Endodermal cell (in vitro differentiated cells): ENCODE results near the gene HOXD8. TPM values are rescaled to one million over a fixed set of nuclear protein-coding genes. Genes with fewer than 3 reads are reported as not detected.
A peak's percentile ranks its signal among the peaks of the same experiment; 100 is the strongest.

Experiments used
- DNase-seq: peaks from one replicate; pipeline ENCODE4 v3.0.0-alpha.2; 2017
- H3K27ac ChIP-seq: 2 replicates; pipeline ENCODE4 v1.5.1; 2013; ENCODE audit warnings: mild to moderate bottlenecking, low read depth, low read length, moderate library complexity
- H3K27me3 ChIP-seq: 2 replicates; pipeline ENCODE4 v1.6.1; 2013; ENCODE audit warnings: mild to moderate bottlenecking, low read length, moderate library complexity; ENCODE audit not compliant: insufficient read depth, control insufficient read depth, poor library complexity, severe bottlenecking
- H3K36me3 ChIP-seq: 2 replicates; pipeline ENCODE4 v1.7.0; 2013; ENCODE audit warnings: mild to moderate bottlenecking, low read length, moderate library complexity; ENCODE audit not compliant: control insufficient read depth, insufficient read depth
- H3K4me1 ChIP-seq: one replicate; pipeline ENCODE4 v1.7.0; 2013; ENCODE audit warnings: low read length; ENCODE audit not compliant: control insufficient read depth, insufficient read depth
- H3K4me3 ChIP-seq: 2 replicates; pipeline ENCODE4 v1.5.1; 2013; ENCODE audit warnings: mild to moderate bottlenecking, low read length, moderate library complexity
- H3K9ac ChIP-seq: 2 replicates; pipeline ENCODE4 v1.6.1; 2013; ENCODE audit warnings: mild to moderate bottlenecking, low read length, moderate library complexity; ENCODE audit not compliant: poor library complexity, severe bottlenecking; ENCODE audit errors: extremely low read depth
- H3K9me3 ChIP-seq: 2 replicates; pipeline ENCODE4 v1.6.1; 2013; ENCODE audit warnings: mild to moderate bottlenecking, low read length, moderate library complexity; ENCODE audit not compliant: control insufficient read depth
- H3K27ac Mint-ChIP-seq: 2 replicates; pipeline ENCODE4 v1.8.0; 2020; ENCODE audit warnings: mixed read lengths
- H3K27me3 Mint-ChIP-seq: 2 replicates; pipeline ENCODE4 v1.8.0; 2021; ENCODE audit warnings: mild to moderate bottlenecking, mixed read lengths; ENCODE audit not compliant: insufficient read depth
- H3K36me3 Mint-ChIP-seq: 2 replicates; pipeline ENCODE4 v1.8.0; 2020; ENCODE audit warnings: low read depth, mixed read lengths
- H3K4me1 Mint-ChIP-seq: 2 replicates; pipeline ENCODE4 v1.8.0; 2020; ENCODE audit warnings: mixed read lengths
- H3K4me3 Mint-ChIP-seq: 2 replicates; pipeline ENCODE4 v1.8.0; 2020; ENCODE audit warnings: mild to moderate bottlenecking, moderate library complexity, mixed read lengths
- H3K9me3 Mint-ChIP-seq: 2 replicates; pipeline ENCODE4 v1.8.0; 2020; ENCODE audit warnings: mild to moderate bottlenecking, mixed read lengths
- CTCF ChIP-seq: fragments of 200-600 bp; sonication (generic); conservative IDR thresholded peaks from 2 replicates; pipeline ENCODE4 v1.5.0; 2021; ENCODE audit warnings: antibody characterized with exemption, mild to moderate bottlenecking
- WGBS, 2 experiments: methylation state at CpG; one replicate each; pipeline versions ENCODE4 v1.1.5 to v1.1.7; 2013; ENCODE audit warnings: missing lambda C conversion rate in 2 of 2, mixed read lengths in 1 of 2; ENCODE audit not compliant: insufficient coverage in 1 of 2, insufficient read length in 1 of 2; 5-methylcytosine and 5-hydroxymethylcytosine counted together
- total RNA-seq, 2 donors: library from RNA; stranded (reverse); fragmentation: NEBNext Ultra II Directional in 1 of 2; extraction: Animal tissue kit (Norgen Biotek cat#: 25700) in 1 of 2; gene quantifications; 2 replicates in 1 of 2; 3 replicates in 1 of 2; pipeline ENCODE4 v1.2.1, GENCODE V29; 2021

The HOXD8 gene
- total RNA-seq, 2 donors from 2014 or later: not detected

DNA sequence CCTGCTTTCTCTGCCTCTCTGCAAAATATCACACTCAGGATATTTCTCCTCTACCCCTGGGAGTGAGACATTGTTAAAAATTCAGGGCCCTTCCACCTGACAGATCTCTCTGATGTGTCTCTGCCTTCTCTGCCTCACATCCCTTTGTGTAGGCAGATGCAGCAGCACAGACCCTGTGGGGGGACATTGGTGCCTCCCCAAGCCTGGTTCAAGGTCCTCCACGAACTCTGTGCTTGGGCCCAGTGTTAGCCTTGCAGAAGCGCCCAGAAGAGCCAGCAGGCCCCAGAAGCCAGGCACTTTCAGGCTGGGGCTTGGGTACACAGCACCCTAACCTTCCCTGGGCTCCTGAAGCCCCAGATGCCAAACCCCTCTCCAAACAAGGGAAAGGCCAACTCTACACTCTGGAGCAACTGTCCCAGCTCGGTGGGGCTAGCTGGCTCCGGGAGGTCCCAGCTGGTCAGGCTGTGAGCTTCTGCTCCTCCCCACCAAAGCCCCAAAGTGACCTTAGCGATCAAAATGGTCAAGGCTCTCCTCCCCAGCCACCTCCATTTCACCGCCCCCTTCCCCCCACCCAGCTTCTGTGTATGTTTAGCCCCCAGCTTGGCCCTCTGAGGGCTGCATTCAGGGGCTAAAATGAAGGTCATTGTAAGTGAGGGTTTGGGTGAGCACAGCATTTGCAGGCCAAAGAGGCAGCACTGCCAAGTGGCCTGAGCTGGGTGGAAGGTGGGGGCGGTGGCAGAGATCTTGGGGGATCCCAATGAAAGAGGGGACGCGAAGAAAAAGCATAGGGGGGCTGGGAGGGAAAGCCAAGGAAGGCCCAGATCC lies 4.3 kb upstream of the HOXD8 start:
- no peak overlapping the region for H3K9ac ChIP-seq
- H3K27ac ChIP-seq: no peak overlapping the region
- H3K9me3 ChIP-seq: no peaks in the 10 kb centered on the region
- H3K4me3 Mint-ChIP-seq: no peak overlapping the region
- H3K36me3 Mint-ChIP-seq: no peaks in the 10 kb centered on the region
- DNase-seq: peak; percentile 47
- no peaks in the 10 kb centered on the region for H3K36me3 ChIP-seq
- H3K9me3 Mint-ChIP-seq: no peaks in the 10 kb centered on the region
- 24 to 30% methylated on average over 4 to 9 of the region's 9 CpGs for WGBS, 2 experiments
- H3K4me1 Mint-ChIP-seq: peaks cover 8% of the 10 kb centered on the region
- TF ChIP-seq CTCF: no peak
- H3K27me3 ChIP-seq: peaks cover 100% of the 10 kb centered on the region
- no peak overlapping the region for H3K27ac Mint-ChIP-seq
- H3K27me3 Mint-ChIP-seq: peaks cover 96% of the 10 kb centered on the region
- H3K4me1 ChIP-seq: no peaks in the 10 kb centered on the region
- H3K4me3 ChIP-seq: no peak overlapping the region

- no peak overlapping the region for H3K27ac ChIP-seq
- H3K4me1 ChIP-seq: no peaks in the 10 kb centered on the region
- no peak overlapping the region for H3K9ac ChIP-seq
- H3K4me3 Mint-ChIP-seq: no peak overlapping the region
- H3K27me3 Mint-ChIP-seq: peaks cover 95% of the 10 kb centered on the region
- H3K9me3 ChIP-seq: no peaks in the 10 kb centered on the region
- WGBS, 2 experiments: 25 to 26% methylated on average over 5 to 6 of the region's 6 CpGs
- peaks cover 100% of the 10 kb centered on the region for H3K27me3 ChIP-seq
- no peaks in the 10 kb centered on the region for H3K36me3 Mint-ChIP-seq
- H3K9me3 Mint-ChIP-seq: no peaks in the 10 kb centered on the region
- H3K4me3 ChIP-seq: no peak overlapping the region
- TF ChIP-seq CTCF: no peak
- no peak overlapping the region for H3K27ac Mint-ChIP-seq
- H3K36me3 ChIP-seq: no peaks in the 10 kb centered on the region
- H3K4me1 Mint-ChIP-seq: peaks cover 8% of the 10 kb centered on the region
- peak; percentile 46 for DNase-seq
Observed at GRCh38 chr2:176125772-176126054, 3.8 kb upstream of the HOXD8 start.

GRCh38 chr2:176126929-176127773 lies 2.4 kb upstream of the HOXD8 start:
- no peaks in the 10 kb centered on the region for H3K36me3 Mint-ChIP-seq
- Histone ChIP-seq H3K27ac (no peak overlapping the region), H3K4me3 (no peak overlapping the region), H3K36me3 (no peaks in the 10 kb centered on the region), H3K9ac (no peak overlapping the region), H3K9me3 (no peaks in the 10 kb centered on the region), H3K27me3 (peaks cover 100% of the 10 kb centered on the region), H3K4me1 (no peaks in the 10 kb centered on the region)
- H3K4me3 Mint-ChIP-seq: no peak overlapping the region
- peaks cover 95% of the 10 kb centered on the region for H3K27me3 Mint-ChIP-seq
- 0 to 5% methylated on average over 2 to 9 of the region's 13 CpGs for WGBS, 2 experiments
- H3K27ac Mint-ChIP-seq: no peak overlapping the region
- H3K9me3 Mint-ChIP-seq: no peaks in the 10 kb centered on the region
- peak; percentile 83 for DNase-seq
- peaks cover 8% of the 10 kb centered on the region for H3K4me1 Mint-ChIP-seq
- peak; percentile 94 for TF ChIP-seq CTCF
